Measurements from ENCODE around the gene CD47. TPM values are rescaled to one million over a fixed set of nuclear protein-coding genes. Genes with fewer than 3 reads are reported as not detected.

The CD47 gene
- total and polyA plus RNA-seq, 2 of the 13 experiments (the other 11 are each of a cell fraction or from before 2014, with no cell fraction given) = 3.3 to 6.5 TPM

DNA sequence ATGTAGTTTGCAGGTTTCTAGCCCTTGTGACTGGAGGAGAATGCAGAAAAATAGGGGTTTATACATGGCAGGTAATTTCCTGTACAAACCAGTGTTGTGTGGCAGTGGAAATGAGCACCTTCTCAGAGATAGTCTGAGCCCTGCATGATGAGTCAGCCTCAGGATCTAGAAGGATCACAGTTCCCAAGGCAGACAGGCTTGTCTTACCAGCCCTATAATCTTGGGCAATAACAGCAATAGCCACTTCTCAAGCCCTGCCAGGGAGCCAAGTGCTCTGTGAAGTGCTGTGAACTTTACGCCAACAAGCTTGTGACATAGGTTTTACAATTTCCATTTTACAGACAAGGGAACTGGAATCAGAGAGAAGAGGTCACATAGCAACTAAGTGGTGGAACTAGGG is 89.4 kb downstream of the CD47 start (continued):
- TF ChIP-seq, protein P1, sequence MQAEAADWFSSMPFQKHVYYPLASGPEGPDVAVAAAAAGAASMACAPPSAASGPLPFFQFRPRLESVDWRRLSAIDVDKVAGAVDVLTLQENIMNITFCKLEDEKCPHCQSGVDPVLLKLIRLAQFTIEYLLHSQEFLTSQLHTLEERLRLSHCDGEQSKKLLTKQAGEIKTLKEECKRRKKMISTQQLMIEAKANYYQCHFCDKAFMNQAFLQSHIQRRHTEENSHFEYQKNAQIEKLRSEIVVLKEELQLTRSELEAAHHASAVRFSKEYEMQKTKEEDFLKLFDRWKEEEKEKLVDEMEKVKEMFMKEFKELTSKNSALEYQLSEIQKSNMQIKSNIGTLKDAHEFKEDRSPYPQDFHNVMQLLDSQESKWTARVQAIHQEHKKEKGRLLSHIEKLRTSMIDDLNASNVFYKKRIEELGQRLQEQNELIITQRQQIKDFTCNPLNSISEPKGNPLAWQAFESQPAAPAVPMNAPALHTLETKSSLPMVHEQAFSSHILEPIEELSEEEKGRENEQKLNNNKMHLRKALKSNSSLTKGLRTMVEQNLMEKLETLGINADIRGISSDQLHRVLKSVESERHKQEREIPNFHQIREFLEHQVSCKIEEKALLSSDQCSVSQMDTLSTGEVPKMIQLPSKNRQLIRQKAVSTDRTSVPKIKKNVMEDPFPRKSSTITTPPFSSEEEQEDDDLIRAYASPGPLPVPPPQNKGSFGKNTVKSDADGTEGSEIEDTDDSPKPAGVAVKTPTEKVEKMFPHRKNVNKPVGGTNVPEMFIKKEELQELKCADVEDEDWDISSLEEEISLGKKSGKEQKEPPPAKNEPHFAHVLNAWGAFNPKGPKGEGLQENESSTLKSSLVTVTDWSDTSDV (CRISPR knock-in tag; IDR thresholded peaks at IDR 0.05) = no peak
- TF ChIP-seq CBFB (CRISPR knock-in tag; IDR thresholded peaks at IDR 0.05) (no peak), KMT2A (CRISPR knock-in tag; IDR thresholded peaks at IDR 0.05) (no peak), ONECUT2 (CRISPR knock-in tag; IDR thresholded peaks at IDR 0.05) (no peak), ZNF652 (CRISPR knock-in tag; IDR thresholded peaks at IDR 0.05; ENCODE audit: borderline replicate concordance, low read depth) (no peak)

DNA sequence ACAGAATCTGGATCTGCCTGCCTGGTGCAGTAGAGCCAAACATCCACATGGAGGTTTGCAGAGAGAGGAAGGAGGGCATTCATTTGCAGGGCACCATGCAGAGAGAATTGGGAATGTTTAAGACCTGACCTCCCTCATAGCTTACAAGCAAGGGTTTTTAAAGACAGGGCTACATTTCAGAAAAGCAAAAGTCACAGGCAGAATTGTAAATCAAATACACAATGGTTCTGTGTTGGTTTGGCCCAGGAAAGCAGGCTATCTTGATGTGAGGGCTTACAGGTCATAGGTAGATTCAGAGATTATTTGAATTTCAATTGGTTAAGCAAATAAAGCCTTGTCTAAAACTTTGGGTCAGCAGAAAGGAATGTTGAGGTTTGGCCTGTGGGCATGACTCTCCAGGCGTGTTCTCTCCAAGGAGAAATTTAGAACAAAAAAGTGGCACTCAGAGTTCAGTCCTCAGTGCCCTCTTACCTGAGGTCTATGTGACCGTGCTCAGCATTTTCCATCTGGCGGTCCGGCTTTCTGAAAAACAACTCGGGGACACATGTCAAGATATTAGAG is 91.5 kb downstream of the CD47 start:
- Histone ChIP-seq H3K4me1 (ENCODE audit: insufficient read depth, low read length) (no peaks in the 10 kb centered on the region), H4K20me1 (ENCODE audit: insufficient read depth, low read length) (no peaks in the 10 kb centered on the region; the same call in 1 of the 2 replicates), H3K4me3 (replicated peaks in 1 of 3; ENCODE audit: insufficient read depth in 1 of 3, low read depth in 2 of 3, low read length in 3 of 3) (no peak overlapping the region), H3K27ac (ENCODE audit: extremely low read length, insufficient read depth, low read length) (no peak overlapping the region), H3K79me2 (ENCODE audit: insufficient read depth, low read length) (no peaks in the 10 kb centered on the region), H2AFZ (ENCODE audit: low read length) (no peak overlapping the region), H3K9ac (ENCODE audit: insufficient read depth, low read depth, low read length) (no peak overlapping the region), H3K27me3 (ENCODE audit: control insufficient read depth in 1 of 2, insufficient read depth in 2 of 2, low read length in 2 of 2) (0 out of 5 replicates have a peak, but pooled peaks cover 0 to 3% of the 10 kb centered on the region in 2 experiments), H3K4me2 (ENCODE audit: low read depth, low read length) (no peak overlapping the region), H3K36me3 (replicated peaks in 1 of 2; ENCODE audit: control insufficient read depth in 1 of 2, insufficient read depth in 2 of 2, low read length in 2 of 2) (no peaks in the 10 kb centered on the region), H3K9me3 (ENCODE audit: low read length) (no peaks in the 10 kb centered on the region)
- DNase-seq (ENCODE audit: low spot score) (no peak), FAIRE-seq (no peak), ATAC-seq (no peak)
- intact Hi-C loops (cut with micrococcal nuclease; ENCODE audit: unreplicated experiment) = no loop called here
- no TSS peak for BruUV-seq (replicated peaks)
- TF ChIP-seq IKZF4 (CRISPR knock-in tag; IDR thresholded peaks at IDR 0.05; ENCODE audit: borderline replicate concordance, low read depth, not compliant biosample characterization) = no peak
- TF ChIP-seq, protein P2, sequence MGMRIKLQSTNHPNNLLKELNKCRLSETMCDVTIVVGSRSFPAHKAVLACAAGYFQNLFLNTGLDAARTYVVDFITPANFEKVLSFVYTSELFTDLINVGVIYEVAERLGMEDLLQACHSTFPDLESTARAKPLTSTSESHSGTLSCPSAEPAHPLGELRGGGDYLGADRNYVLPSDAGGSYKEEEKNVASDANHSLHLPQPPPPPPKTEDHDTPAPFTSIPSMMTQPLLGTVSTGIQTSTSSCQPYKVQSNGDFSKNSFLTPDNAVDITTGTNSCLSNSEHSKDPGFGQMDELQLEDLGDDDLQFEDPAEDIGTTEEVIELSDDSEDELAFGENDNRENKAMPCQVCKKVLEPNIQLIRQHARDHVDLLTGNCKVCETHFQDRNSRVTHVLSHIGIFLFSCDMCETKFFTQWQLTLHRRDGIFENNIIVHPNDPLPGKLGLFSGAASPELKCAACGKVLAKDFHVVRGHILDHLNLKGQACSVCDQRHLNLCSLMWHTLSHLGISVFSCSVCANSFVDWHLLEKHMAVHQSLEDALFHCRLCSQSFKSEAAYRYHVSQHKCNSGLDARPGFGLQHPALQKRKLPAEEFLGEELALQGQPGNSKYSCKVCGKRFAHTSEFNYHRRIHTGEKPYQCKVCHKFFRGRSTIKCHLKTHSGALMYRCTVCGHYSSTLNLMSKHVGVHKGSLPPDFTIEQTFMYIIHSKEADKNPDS (CRISPR knock-in tag; IDR thresholded peaks at IDR 0.05) = no peak
- in situ Hi-C loops (cut with HindIII; ENCODE audit: extremely low pct_ligation_motif_present, low pct_unique_long_range_greater_than_20kb) = no loop called here
- POLR2A ChIA-PET = no interaction called here
- WGBS (ENCODE audit: low lambda C conversion rate) = 49% methylated on average over 5 of the region's 5 CpGs
- CTCF ChIA-PET (ENCODE audit: low intra/inter-chr PET ratio, low total read pairs) = no interaction called here
